DND-41 (cell line): ENCODE data around the gene ZNRF2.

Experiments
- ATAC-seq: fragments of 200-7000 bp; cut with Tn5 transposase; 3 replicates; pipeline ENCODE4 v1.9.1; 2021; ENCODE audit warnings: low read depth; ENCODE audit not compliant: insufficient read depth
- DNase-seq: peaks from one replicate; pipeline ENCODE4 v3.0.0-alpha.2; 2020
- H2AFZ ChIP-seq: 2 replicates; pipeline ENCODE4 v1.6.0; 2012; ENCODE audit warnings: low read depth, low read length
- H3K27ac ChIP-seq: 2 replicates; pipeline ENCODE4 v1.5.1; 2012; ENCODE audit warnings: low read length, inconsistent platforms
- H3K27me3 ChIP-seq: fragments of 200-600 bp; sonication (generic); 2 replicates; pipeline ENCODE4 v1.6.0; 2012; ENCODE audit warnings: low read length, mild to moderate bottlenecking, inconsistent platforms; ENCODE audit not compliant: insufficient read depth, poor library complexity
- H3K36me3 ChIP-seq: 2 replicates; pipeline ENCODE4 v1.5.1; 2012; ENCODE audit warnings: low read length, inconsistent platforms; ENCODE audit not compliant: insufficient read depth
- H3K4me1 ChIP-seq: 2 replicates; pipeline ENCODE4 v1.5.1; 2012; ENCODE audit warnings: mild to moderate bottlenecking, low read length; ENCODE audit not compliant: insufficient read depth
- H3K4me2 ChIP-seq: 2 replicates; pipeline ENCODE4 v1.6.0; 2012; ENCODE audit warnings: mild to moderate bottlenecking, moderate library complexity, low read length, inconsistent platforms; ENCODE audit not compliant: insufficient read depth
- H3K4me3 ChIP-seq, 2 experiments: fragments of 200-600 bp in 1 of 2; shearing (Covaris generic) in 1 of 2; 2 replicates each; pipeline ENCODE4 v1.5.1; 2012 to 2016; ENCODE audit warnings: inconsistent platforms in 2 of 2, low read length in 2 of 2, mild to moderate bottlenecking in 2 of 2, low read depth in 1 of 2, moderate library complexity in 1 of 2
- H3K79me2 ChIP-seq: 2 replicates; pipeline ENCODE4 v1.6.0; 2012; ENCODE audit warnings: low read length, inconsistent platforms; ENCODE audit not compliant: insufficient read depth
- H3K9ac ChIP-seq: 2 replicates; pipeline ENCODE4 v1.6.0; 2012; ENCODE audit warnings: low read depth, mild to moderate bottlenecking, inconsistent platforms, low read length, moderate library complexity
- H3K9me3 ChIP-seq: 2 replicates; pipeline ENCODE4 v1.5.1; 2012; ENCODE audit warnings: low read length, moderate library complexity, mild to moderate bottlenecking, inconsistent platforms; ENCODE audit not compliant: insufficient read depth, severe bottlenecking
- H4K20me1 ChIP-seq: 2 replicates; pipeline ENCODE4 v1.6.0; 2012; ENCODE audit warnings: low read length; ENCODE audit not compliant: insufficient read depth
- EZH2 ChIP-seq: IDR thresholded peaks from 3 replicates; pipeline ENCODE4 v1.6.1; 2012; ENCODE audit warnings: borderline replicate concordance, low read depth, mild to moderate bottlenecking, moderate library complexity, low read length, inconsistent platforms; ENCODE audit not compliant: severe bottlenecking
- TF ChIP-seq, protein P1 (sequence below): IDR thresholded peaks from 2 replicates; pipeline ENCODE4 v1.5.1; 2012; ENCODE audit warnings: borderline replicate concordance, low read length, moderate library complexity, mild to moderate bottlenecking; ENCODE audit not compliant: poor library complexity, severe bottlenecking; ENCODE audit errors: extremely low read depth

The ZNRF2 gene

DNA sequence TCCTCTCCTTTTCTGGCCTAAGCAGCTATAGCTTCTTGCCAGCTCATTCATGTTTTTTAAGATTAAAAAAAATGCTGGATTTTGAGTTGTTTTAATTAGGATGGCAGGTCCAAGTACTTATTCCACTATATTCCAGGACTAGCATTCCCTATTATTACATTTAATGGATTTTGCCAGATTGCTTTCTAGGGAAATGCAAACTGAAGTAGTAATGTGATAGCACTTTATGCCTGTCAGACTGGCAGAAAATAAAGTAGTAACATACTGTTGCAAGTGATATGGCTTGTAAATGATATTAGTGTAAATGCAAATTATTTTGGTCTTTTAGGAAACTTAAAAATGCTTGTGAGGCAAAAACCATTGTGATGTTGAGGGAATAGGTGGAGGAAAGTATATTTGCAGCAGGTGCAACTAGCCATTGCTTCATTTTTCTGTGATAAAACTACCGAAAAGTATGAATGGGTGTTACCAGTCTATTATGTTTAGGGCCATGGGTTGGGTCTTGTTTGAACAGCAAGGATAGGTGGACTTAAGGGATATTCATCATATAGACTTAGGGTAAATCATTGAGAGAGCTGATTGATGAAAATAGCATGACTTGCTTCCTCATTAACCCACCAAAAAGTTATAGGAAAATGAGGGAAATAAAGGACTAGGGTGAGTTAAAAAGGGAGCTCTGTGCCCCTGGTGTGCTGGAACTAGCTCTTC is 19.9 kb downstream of the ZNRF2 start:
- H3K27ac ChIP-seq = no peak overlapping the region
- H3K36me3 ChIP-seq = no peaks in the 10 kb centered on the region
- no peaks in the 10 kb centered on the region for H3K4me1 ChIP-seq
- no peaks in the 10 kb centered on the region for H3K27me3 ChIP-seq
- H3K9ac ChIP-seq = no peak overlapping the region
- H3K79me2 ChIP-seq = peaks cover 100% of the 10 kb centered on the region
- no peak overlapping the region for H3K4me3 ChIP-seq
- TF ChIP-seq, protein P1, sequence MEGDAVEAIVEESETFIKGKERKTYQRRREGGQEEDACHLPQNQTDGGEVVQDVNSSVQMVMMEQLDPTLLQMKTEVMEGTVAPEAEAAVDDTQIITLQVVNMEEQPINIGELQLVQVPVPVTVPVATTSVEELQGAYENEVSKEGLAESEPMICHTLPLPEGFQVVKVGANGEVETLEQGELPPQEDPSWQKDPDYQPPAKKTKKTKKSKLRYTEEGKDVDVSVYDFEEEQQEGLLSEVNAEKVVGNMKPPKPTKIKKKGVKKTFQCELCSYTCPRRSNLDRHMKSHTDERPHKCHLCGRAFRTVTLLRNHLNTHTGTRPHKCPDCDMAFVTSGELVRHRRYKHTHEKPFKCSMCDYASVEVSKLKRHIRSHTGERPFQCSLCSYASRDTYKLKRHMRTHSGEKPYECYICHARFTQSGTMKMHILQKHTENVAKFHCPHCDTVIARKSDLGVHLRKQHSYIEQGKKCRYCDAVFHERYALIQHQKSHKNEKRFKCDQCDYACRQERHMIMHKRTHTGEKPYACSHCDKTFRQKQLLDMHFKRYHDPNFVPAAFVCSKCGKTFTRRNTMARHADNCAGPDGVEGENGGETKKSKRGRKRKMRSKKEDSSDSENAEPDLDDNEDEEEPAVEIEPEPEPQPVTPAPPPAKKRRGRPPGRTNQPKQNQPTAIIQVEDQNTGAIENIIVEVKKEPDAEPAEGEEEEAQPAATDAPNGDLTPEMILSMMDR = no peak
- no peak for TF ChIP-seq EZH2
- H2AFZ ChIP-seq = no peak overlapping the region
- peaks cover 57% of the 10 kb centered on the region for H4K20me1 ChIP-seq
- H3K4me2 ChIP-seq = no peak overlapping the region
- DNase-seq (no peak), ATAC-seq (no peak)
- no peaks in the 10 kb centered on the region for H3K9me3 ChIP-seq

DNA sequence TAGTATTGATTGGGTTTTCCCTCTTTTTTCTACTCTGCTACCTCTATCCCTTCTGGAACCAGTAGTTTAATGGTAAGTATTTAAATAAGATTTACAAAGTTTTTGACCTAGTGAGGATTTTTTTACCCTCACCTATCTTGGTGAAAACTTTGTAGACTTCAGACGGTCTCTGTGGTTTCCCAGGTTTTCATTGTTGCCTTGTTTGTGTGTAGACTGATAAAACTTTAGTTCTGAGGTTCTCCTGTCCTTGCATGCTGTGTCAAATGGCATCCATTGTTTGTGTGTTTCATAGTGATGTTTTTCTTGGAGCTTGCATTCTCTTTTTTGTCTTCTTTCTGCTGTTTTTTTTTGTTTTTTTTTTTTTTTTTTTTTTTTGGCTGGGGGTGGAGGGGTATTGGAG is 22.6 kb downstream of the ZNRF2 start:
- no peak overlapping the region for H3K9ac ChIP-seq
- no peaks in the 10 kb centered on the region for H3K4me1 ChIP-seq
- H3K27ac ChIP-seq = no peak overlapping the region
- H3K27me3 ChIP-seq = no peaks in the 10 kb centered on the region
- no peak overlapping the region for H2AFZ ChIP-seq
- TF ChIP-seq, protein P1 = no peak
- no peak for TF ChIP-seq EZH2
- H3K9me3 ChIP-seq = no peaks in the 10 kb centered on the region
- peak; percentile 52; the same call in 2 of the 3 replicates for ATAC-seq
- peaks cover 56% of the 10 kb centered on the region for H4K20me1 ChIP-seq
- no peaks in the 10 kb centered on the region for H3K36me3 ChIP-seq
- no peak for DNase-seq
- peaks cover 100% of the 10 kb centered on the region for H3K79me2 ChIP-seq
- H3K4me3 ChIP-seq = no peak overlapping the region
- H3K4me2 ChIP-seq = no peak overlapping the region

DNA sequence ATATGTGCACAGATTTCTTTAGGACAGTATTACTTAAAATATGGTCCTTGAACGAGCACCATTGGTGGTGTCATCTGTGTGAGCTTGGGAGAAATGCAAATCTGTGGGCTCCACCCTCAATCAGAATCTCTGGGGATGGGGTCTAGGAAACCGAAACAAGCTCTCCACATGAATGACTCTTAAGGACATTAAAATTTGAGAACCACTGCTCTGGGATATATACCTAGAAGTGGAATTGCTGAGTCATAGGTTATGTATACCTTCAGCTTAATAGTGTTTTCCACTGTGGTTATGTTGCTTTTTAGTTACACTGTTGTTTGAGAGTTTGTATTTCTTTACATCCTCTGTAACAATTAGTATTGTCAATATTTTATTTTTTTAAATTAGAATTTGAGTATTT is 24.0 kb downstream of the ZNRF2 start:
- Histone ChIP-seq H3K27me3 (no peaks in the 10 kb centered on the region), H3K79me2 (peaks cover 99% of the 10 kb centered on the region), H3K4me1 (no peaks in the 10 kb centered on the region), H3K27ac (no peak overlapping the region), H3K4me2 (no peak overlapping the region), H3K9ac (no peak overlapping the region), H2AFZ (no peak overlapping the region), H4K20me1 (peaks cover 58% of the 10 kb centered on the region), H3K9me3 (no peaks in the 10 kb centered on the region), H3K4me3 (no peak overlapping the region), H3K36me3 (no peaks in the 10 kb centered on the region)
- DNase-seq = no peak
- TF ChIP-seq EZH2 = no peak
- TF ChIP-seq, protein P1 = no peak
- peak; percentile 64 for ATAC-seq
